GM12801 (cell line): ENCODE measurements around the gene CNST.

ENCODE experiments used
- TF ChIP-seq, protein P1 (sequence below): IDR thresholded peaks from one replicate; pipeline ENCODE4 v1.5.1; 2011; ENCODE audit warnings: control low read depth; ENCODE audit not compliant: insufficient read length; ENCODE audit errors: extremely low read depth

CNST gene

GRCh38 chr1:246600579-246600978 is 34.3 kb downstream of the CNST start:
- TF ChIP-seq, protein P1, sequence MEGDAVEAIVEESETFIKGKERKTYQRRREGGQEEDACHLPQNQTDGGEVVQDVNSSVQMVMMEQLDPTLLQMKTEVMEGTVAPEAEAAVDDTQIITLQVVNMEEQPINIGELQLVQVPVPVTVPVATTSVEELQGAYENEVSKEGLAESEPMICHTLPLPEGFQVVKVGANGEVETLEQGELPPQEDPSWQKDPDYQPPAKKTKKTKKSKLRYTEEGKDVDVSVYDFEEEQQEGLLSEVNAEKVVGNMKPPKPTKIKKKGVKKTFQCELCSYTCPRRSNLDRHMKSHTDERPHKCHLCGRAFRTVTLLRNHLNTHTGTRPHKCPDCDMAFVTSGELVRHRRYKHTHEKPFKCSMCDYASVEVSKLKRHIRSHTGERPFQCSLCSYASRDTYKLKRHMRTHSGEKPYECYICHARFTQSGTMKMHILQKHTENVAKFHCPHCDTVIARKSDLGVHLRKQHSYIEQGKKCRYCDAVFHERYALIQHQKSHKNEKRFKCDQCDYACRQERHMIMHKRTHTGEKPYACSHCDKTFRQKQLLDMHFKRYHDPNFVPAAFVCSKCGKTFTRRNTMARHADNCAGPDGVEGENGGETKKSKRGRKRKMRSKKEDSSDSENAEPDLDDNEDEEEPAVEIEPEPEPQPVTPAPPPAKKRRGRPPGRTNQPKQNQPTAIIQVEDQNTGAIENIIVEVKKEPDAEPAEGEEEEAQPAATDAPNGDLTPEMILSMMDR, result no peak

GRCh38 chr1:246602194-246602593 is 35.9 kb downstream of the CNST start:
- TF ChIP-seq, protein P1, result no peak

DNA sequence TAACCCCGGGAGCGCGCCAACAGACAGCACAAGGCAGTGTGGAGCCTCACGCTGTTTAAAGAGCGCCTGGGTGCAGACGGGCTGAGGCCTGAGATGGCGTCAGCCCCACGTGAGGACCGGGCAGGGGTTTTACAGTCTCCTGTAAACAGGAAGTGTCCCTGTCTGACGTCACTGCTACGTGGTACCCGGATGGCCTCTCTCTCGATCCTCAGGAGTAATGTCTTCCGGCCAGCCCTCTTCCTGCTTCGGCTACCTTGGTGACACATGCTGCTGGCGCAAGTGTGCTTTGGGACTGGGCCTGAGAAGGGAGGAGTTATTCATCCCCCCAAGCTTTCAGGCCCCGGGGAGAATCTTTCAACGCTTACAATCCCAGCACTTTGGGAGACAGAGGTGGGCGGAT is 41.2 kb downstream of the CNST start:
- TF ChIP-seq, protein P1, result no peak

DNA sequence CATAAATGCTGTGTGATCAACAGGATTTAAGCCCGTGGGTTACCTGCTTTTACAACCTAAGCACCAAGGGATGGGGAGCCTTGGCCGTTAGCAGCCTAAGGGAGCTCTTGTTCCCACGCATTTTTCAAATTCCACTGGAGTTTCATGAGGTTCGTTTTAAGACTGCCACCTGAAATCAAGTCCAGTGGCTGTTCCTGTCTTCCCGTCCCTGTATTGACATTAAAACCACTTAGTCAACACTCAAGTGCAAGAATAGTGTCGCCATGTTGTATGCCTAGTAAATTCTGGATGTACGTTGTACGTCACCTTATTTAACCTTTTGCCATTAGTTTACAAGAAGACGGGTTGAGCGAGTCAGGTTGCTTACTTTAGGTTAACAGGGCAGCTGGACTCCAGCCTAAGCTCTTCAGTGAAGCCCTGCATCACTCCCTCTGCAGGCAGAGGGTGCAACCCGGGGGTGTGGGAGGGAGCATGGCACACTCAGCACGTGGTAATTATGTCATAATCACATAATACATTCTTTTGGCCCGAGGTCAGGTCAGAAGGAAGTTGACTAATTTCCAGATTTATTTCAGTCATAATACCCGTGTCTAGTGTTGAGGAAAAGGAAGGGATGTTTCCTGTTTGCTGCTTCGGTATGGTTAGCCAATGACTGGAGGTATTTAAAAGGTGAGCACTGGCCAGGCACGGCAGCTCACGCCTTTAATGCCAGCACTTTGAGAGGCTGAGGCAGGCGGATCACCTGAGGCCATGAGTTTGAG is 42.5 kb downstream of the CNST start:
- TF ChIP-seq, protein P1, result no peak

DNA sequence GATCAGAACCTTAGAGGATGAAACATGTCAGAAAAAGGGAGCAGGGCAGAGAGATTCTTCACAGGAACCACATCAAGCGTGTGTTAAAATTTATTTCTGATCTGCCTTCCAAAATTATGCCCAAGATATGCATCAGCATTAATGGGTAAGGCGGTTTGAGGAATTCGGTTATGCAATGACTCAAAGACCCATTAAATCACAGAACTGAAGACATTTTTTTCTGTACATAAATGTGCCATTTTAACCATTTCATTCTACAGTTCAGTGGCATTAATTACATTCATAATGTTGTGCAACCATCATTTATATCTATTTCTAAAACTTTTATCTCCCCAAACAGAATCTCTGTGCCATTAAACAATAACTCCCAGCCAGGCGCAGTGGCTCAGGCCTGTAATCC is 43.4 kb downstream of the CNST start:
- TF ChIP-seq, protein P1, result no peak

DNA sequence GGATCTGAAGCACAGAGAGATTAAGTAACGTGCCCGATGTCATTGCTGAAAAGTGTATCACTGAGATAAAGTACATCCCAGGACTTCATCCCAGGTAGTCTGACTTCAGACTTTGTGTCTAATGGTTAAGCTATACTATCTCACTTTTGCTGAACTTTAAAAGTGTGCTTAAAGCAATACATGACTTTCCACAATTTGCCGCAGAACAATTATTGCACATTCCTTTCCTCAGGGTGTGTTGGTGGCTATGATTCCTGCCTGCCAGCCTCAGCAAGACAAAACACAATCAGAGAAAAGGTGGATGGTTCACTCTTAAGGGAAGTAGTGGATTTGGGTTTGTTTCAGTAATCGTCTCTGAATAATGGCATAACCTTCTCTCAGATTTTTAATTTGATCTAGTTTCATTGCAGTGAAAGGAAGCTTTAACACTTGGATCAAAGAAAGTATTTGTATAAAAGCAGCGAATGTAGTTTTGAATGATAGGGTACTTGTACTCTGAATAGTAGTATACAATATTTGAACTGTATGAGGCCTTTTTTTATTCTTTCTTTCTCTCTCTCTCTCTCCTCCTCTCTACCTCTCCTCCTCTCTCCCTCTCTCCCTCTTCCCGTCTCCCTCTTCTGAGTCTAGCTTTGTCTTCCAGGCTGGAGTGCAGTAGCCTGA is 47.0 kb downstream of the CNST start:
- TF ChIP-seq, protein P1, result no peak

DNA sequence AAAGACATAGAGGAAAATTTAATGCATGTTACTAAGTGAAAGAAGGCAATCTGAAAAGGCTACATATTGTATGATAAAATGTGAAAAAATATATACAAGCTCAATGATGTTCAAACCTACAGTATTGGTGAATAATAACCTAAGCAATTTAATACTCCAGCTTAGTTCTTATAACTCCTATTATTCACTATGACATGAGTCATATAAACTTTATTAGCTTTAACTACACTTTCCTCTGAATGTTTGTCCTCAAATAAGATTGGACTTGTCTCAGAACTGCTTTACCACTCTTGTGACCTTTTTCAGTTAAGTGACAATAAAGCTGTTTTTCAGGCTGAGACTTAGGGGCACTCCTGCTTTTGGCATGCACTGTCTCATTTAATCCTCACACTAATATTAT is 50.9 kb downstream of the CNST start:
- TF ChIP-seq, protein P1, result no peak
